HepG2 (cell line): ENCODE results near the gene LPO. TPM values are rescaled to one million over a fixed set of nuclear protein-coding genes. Genes with fewer than 3 reads are reported as not detected.

Experiments used
- AKNA ChIP-seq: sonication (generic); formaldehyde crosslinking; IDR thresholded peaks from 2 replicates; pipeline ENCODE4 v1.4.0; 2020; ENCODE audit warnings: missing genetic modification reagents, borderline replicate concordance
- ARNTL ChIP-seq: sonication (generic); formaldehyde crosslinking; IDR thresholded peaks from 2 replicates; pipeline ENCODE4 v1.4.0; 2020; ENCODE audit warnings: mild to moderate bottlenecking, missing genetic modification reagents
- DMAP1 ChIP-seq: IDR thresholded peaks from 2 replicates; pipeline ENCODE4 v1.6.1; 2016
- ELF4 ChIP-seq: sonication (generic); formaldehyde crosslinking; IDR thresholded peaks from 2 replicates; pipeline ENCODE4 v1.5.0; 2020; ENCODE audit warnings: missing genetic modification reagents, mild to moderate bottlenecking, moderate library complexity, borderline replicate concordance
- JARID2 ChIP-seq: sonication (generic); formaldehyde crosslinking; IDR thresholded peaks from 2 replicates; pipeline ENCODE4 v1.8.1; 2023; ENCODE audit warnings: missing genetic modification reagents, inconsistent platforms; ENCODE audit not compliant: insufficient replicate concordance
- NFKBIZ ChIP-seq: IDR thresholded peaks from 2 replicates; pipeline ENCODE4 v1.6.1; 2018; ENCODE audit warnings: missing genetic modification reagents, missing compliant biosample characterization
- SIX1 ChIP-seq: sonication (generic); formaldehyde crosslinking; IDR thresholded peaks from 2 replicates; pipeline ENCODE4 v1.4.0; 2020; ENCODE audit warnings: missing genetic modification reagents, borderline replicate concordance
- TEAD3 ChIP-seq: optimal IDR thresholded peaks from 2 replicates; pipeline ENCODE3; 2016; ENCODE audit warnings: borderline replicate concordance
- ZNF558 ChIP-seq: sonication (generic); formaldehyde crosslinking; IDR thresholded peaks from 2 replicates; pipeline ENCODE4 v1.9.0; 2022; ENCODE audit warnings: mild to moderate bottlenecking, missing genetic modification reagents, borderline replicate concordance
- polyA plus RNA-seq, 8 experiments: library from polyadenylated mRNA; depleted of rRNA in 3 of 8; stranded (reverse) in 7 of 8; unstranded in 1 of 8; fragments of >200 nt; fragmentation: Illumina TruSeq in 4 of 8; extraction: Trizol in 4 of 8; gene quantifications; 2 replicates each; pipeline versions ENCODE4 v1.2.1 to v1.2.3, GENCODE V29; 2011 to 2016; ENCODE audit warnings: low read depth in 4 of 8, missing spikeins in 1 of 8, mixed read lengths in 1 of 8; ENCODE audit not compliant: insufficient read depth in 1 of 8
- total RNA-seq, 5 experiments: library from RNA; depleted of rRNA; stranded (reverse); fragments of >200 nt; fragmentation: Illumina TruSeq; extraction: Trizol; gene quantifications; 2 replicates each; pipeline ENCODE4 v1.2.3, GENCODE V29; 2016; ENCODE audit warnings: low read depth in 1 of 5
- TF ChIP-seq, protein P1 (sequence below): sonication (generic); formaldehyde crosslinking; IDR thresholded peaks from 2 replicates; pipeline ENCODE4 v1.9.0; 2021; ENCODE audit warnings: mild to moderate bottlenecking, missing genetic modification reagents
- TF ChIP-seq, protein P2 (sequence below): IDR thresholded peaks from 2 replicates; pipeline ENCODE4 v1.6.1; 2018; ENCODE audit warnings: missing genetic modification reagents
- TF ChIP-seq, protein P3 (sequence below): sonication (generic); formaldehyde crosslinking; IDR thresholded peaks from 2 replicates; pipeline ENCODE4 v1.5.0; 2020; ENCODE audit warnings: mild to moderate bottlenecking, low read depth, missing genetic modification reagents, borderline replicate concordance
- TF ChIP-seq, protein P4 (sequence below): sonication (generic); formaldehyde crosslinking; IDR thresholded peaks from 2 replicates; pipeline ENCODE4 v1.4.0; 2020; ENCODE audit warnings: missing genetic modification reagents

Gene LPO
- total and polyA plus RNA-seq, 2 of the 13 experiments (the other 11 are each of a cell fraction or from before 2014, with no cell fraction given), result not detected

DNA sequence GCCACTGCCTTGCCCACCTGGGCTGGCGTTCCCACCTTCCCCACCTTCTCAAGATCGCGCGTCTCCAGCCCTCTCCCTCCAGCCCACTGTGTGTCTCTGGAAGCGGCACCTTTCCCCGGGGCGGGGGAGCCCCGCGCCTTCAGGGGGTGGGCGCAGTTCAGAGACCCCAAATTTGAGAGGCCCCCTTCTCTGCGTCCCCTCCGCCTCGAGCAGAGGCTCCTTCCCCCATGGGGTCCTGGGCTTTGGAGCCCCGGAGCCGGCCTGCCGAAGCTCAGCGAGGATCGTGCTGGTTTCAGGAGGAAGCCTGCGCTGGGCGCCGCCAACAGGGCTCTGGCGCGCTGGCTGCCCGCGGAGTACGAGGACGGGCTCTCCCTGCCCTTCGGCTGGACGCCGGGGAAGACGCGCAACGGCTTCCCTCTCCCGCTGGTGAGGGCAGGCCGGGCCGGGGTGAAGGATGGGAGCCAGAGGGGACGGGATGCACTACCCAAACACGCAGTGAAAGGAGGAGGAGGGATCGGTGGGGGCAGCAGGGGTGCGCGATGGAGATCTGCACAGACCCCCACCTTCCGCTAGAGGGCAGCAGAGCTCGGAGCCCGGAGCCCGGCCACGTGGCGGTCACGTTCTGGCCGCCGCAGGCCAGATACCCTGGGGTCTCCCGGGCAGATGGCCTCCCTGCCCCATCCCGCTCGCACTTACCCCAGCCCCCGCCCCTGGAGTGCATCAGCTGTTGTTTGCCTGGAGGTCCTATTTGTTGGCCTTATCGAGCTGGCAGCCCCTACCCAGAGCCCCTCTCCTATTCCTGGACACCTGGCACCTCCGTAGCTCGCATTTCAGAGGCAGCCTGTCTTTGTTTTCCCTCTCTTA lies 11.1 kb downstream of the LPO start (continued):
- TF ChIP-seq, protein P1, sequence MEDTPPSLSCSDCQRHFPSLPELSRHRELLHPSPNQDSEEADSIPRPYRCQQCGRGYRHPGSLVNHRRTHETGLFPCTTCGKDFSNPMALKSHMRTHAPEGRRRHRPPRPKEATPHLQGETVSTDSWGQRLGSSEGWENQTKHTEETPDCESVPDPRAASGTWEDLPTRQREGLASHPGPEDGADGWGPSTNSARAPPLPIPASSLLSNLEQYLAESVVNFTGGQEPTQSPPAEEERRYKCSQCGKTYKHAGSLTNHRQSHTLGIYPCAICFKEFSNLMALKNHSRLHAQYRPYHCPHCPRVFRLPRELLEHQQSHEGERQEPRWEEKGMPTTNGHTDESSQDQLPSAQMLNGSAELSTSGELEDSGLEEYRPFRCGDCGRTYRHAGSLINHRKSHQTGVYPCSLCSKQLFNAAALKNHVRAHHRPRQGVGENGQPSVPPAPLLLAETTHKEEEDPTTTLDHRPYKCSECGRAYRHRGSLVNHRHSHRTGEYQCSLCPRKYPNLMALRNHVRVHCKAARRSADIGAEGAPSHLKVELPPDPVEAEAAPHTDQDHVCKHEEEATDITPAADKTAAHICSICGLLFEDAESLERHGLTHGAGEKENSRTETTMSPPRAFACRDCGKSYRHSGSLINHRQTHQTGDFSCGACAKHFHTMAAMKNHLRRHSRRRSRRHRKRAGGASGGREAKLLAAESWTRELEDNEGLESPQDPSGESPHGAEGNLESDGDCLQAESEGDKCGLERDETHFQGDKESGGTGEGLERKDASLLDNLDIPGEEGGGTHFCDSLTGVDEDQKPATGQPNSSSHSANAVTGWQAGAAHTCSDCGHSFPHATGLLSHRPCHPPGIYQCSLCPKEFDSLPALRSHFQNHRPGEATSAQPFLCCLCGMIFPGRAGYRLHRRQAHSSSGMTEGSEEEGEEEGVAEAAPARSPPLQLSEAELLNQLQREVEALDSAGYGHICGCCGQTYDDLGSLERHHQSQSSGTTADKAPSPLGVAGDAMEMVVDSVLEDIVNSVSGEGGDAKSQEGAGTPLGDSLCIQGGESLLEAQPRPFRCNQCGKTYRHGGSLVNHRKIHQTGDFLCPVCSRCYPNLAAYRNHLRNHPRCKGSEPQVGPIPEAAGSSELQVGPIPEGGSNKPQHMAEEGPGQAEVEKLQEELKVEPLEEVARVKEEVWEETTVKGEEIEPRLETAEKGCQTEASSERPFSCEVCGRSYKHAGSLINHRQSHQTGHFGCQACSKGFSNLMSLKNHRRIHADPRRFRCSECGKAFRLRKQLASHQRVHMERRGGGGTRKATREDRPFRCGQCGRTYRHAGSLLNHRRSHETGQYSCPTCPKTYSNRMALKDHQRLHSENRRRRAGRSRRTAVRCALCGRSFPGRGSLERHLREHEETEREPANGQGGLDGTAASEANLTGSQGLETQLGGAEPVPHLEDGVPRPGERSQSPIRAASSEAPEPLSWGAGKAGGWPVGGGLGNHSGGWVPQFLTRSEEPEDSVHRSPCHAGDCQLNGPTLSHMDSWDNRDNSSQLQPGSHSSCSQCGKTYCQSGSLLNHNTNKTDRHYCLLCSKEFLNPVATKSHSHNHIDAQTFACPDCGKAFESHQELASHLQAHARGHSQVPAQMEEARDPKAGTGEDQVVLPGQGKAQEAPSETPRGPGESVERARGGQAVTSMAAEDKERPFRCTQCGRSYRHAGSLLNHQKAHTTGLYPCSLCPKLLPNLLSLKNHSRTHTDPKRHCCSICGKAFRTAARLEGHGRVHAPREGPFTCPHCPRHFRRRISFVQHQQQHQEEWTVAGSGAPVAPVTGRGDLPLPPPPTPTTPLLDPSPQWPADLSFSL, result no peak
- TF ChIP-seq ELF4 (no peak), NFKBIZ (CRISPR knock-in tag) (0 out of 2 replicates have a peak, but pooled peaks have one; percentile 51), TEAD3 (CRISPR knock-in tag) (no peak), ZNF558 (CRISPR knock-in tag) (peak; percentile 90; the same call in 1 of the 2 replicates), DMAP1 (CRISPR knock-in tag) (peak; percentile 73; the same call in 1 of the 2 replicates), SIX1 (CRISPR knock-in tag) (no peak), JARID2 (CRISPR knock-in tag) (no peak), AKNA (CRISPR knock-in tag) (no peak), ARNTL (CRISPR knock-in tag) (peak; percentile 61; the same call in 1 of the 2 replicates)
- TF ChIP-seq, protein P2, sequence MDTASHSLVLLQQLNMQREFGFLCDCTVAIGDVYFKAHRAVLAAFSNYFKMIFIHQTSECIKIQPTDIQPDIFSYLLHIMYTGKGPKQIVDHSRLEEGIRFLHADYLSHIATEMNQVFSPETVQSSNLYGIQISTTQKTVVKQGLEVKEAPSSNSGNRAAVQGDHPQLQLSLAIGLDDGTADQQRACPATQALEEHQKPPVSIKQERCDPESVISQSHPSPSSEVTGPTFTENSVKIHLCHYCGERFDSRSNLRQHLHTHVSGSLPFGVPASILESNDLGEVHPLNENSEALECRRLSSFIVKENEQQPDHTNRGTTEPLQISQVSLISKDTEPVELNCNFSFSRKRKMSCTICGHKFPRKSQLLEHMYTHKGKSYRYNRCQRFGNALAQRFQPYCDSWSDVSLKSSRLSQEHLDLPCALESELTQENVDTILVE (CRISPR knock-in tag), result peak; percentile 57; the same call in 1 of the 2 replicates
- TF ChIP-seq, protein P3, sequence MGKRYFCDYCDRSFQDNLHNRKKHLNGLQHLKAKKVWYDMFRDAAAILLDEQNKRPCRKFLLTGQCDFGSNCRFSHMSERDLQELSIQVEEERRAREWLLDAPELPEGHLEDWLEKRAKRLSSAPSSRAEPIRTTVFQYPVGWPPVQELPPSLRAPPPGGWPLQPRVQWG (CRISPR knock-in tag), result no peak
- TF ChIP-seq, protein P4, sequence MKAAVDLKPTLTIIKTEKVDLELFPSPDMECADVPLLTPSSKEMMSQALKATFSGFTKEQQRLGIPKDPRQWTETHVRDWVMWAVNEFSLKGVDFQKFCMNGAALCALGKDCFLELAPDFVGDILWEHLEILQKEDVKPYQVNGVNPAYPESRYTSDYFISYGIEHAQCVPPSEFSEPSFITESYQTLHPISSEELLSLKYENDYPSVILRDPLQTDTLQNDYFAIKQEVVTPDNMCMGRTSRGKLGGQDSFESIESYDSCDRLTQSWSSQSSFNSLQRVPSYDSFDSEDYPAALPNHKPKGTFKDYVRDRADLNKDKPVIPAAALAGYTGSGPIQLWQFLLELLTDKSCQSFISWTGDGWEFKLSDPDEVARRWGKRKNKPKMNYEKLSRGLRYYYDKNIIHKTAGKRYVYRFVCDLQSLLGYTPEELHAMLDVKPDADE (CRISPR knock-in tag), result peak; percentile 90; the same call in 1 of the 2 replicates
